Glutamatergic neuron (in vitro differentiated cells): ENCODE results near the gene LTK. TPM values are rescaled to one million over a fixed set of nuclear protein-coding genes. Genes with fewer than 3 reads are reported as not detected.

Experiments used
- DNase-seq: peaks from one replicate; pipeline ENCODE4 v3.0.0; 2022
- H3K27ac Mint-ChIP-seq: one replicate; pipeline ENCODE4 v1.8.0; 2020; ENCODE audit warnings: mild to moderate bottlenecking, mixed read lengths, inconsistent platforms; ENCODE audit not compliant: unreplicated experiment
- H3K27me3 Mint-ChIP-seq: one replicate; pipeline ENCODE4 v1.8.0; 2020; ENCODE audit warnings: mild to moderate bottlenecking, moderate library complexity, mixed read lengths, inconsistent platforms; ENCODE audit not compliant: unreplicated experiment
- H3K36me3 Mint-ChIP-seq: one replicate; pipeline ENCODE4 v1.8.0; 2020; ENCODE audit warnings: mild to moderate bottlenecking, mixed read lengths, inconsistent platforms; ENCODE audit not compliant: unreplicated experiment
- H3K4me1 Mint-ChIP-seq: one replicate; pipeline ENCODE4 v1.8.0; 2020; ENCODE audit warnings: mild to moderate bottlenecking, low read depth, mixed read lengths, inconsistent platforms; ENCODE audit not compliant: unreplicated experiment
- H3K4me3 Mint-ChIP-seq: one replicate; pipeline ENCODE4 v1.8.0; 2020; ENCODE audit warnings: mild to moderate bottlenecking, mixed read lengths, inconsistent platforms; ENCODE audit not compliant: unreplicated experiment
- H3K9me3 Mint-ChIP-seq: one replicate; pipeline ENCODE4 v1.8.0; 2020; ENCODE audit warnings: mild to moderate bottlenecking, moderate library complexity, mixed read lengths, inconsistent platforms; ENCODE audit not compliant: unreplicated experiment
- CTCF ChIP-seq: fragments of 200-600 bp; sonication (generic); IDR thresholded peaks from one replicate; pipeline ENCODE4 v1.5.0; 2021; ENCODE audit not compliant: partially characterized antibody, unreplicated experiment
- total RNA-seq: library from RNA; stranded (reverse); fragmentation: NEBNext Ultra II Directional; extraction: Animal tissue kit (Norgen Biotek cat#: 25700); gene quantifications from one replicate; pipeline ENCODE4 v1.2.1, GENCODE V29; 2021; ENCODE audit not compliant: unreplicated experiment

LTK gene
- total RNA-seq, 1 donor from 2014 or later: 3.2 TPM

- DNase-seq: no peak
- peaks cover 4% of the 10 kb centered on the region for H3K4me1 Mint-ChIP-seq
- H3K4me3 Mint-ChIP-seq: no peak overlapping the region
- H3K9me3 Mint-ChIP-seq: peaks cover 2% of the 10 kb centered on the region
- no peaks in the 10 kb centered on the region for H3K36me3 Mint-ChIP-seq
- H3K27me3 Mint-ChIP-seq: peaks cover 9% of the 10 kb centered on the region
- no peak overlapping the region for H3K27ac Mint-ChIP-seq
- TF ChIP-seq CTCF: no peak
Measured at GRCh38 chr15:41546851-41547786, 33.5 kb upstream of the LTK start.

- Mint-ChIP-seq H3K27me3 (peaks cover 11% of the 10 kb centered on the region), H3K36me3 (no peaks in the 10 kb centered on the region), H3K4me1 (peaks cover 4% of the 10 kb centered on the region), H3K4me3 (peak overlapping the region; percentile 99), H3K27ac (no peak overlapping the region), H3K9me3 (peaks cover 2% of the 10 kb centered on the region)
- TF ChIP-seq CTCF: no peak
- no peak for DNase-seq
Measured at GRCh38 chr15:41545218-41545617, 31.6 kb upstream of the LTK start.

- H3K27ac Mint-ChIP-seq: no peak overlapping the region
- peaks cover 4% of the 10 kb centered on the region for H3K4me1 Mint-ChIP-seq
- TF ChIP-seq CTCF: no peak
- DNase-seq: no peak
- peaks cover 11% of the 10 kb centered on the region for H3K27me3 Mint-ChIP-seq
- H3K36me3 Mint-ChIP-seq: no peaks in the 10 kb centered on the region
- H3K9me3 Mint-ChIP-seq: peaks cover 2% of the 10 kb centered on the region
- peak overlapping the region; percentile 99 for H3K4me3 Mint-ChIP-seq
Measured at GRCh38 chr15:41544650-41545015, 31.0 kb upstream of the LTK start.

GRCh38 chr15:41543521-41543870 lies 29.9 kb upstream of the LTK start:
- peak overlapping the region; percentile 99 for H3K4me3 Mint-ChIP-seq
- H3K4me1 Mint-ChIP-seq: peaks cover 4% of the 10 kb centered on the region
- peaks cover 2% of the 10 kb centered on the region for H3K9me3 Mint-ChIP-seq
- TF ChIP-seq CTCF: no peak
- peak overlapping the region; percentile 96 for H3K27ac Mint-ChIP-seq
- no peak for DNase-seq
- H3K36me3 Mint-ChIP-seq: no peaks in the 10 kb centered on the region
- H3K27me3 Mint-ChIP-seq: peaks cover 11% of the 10 kb centered on the region

- Mint-ChIP-seq H3K27ac (no peak overlapping the region), H3K4me3 (no peak overlapping the region), H3K9me3 (no peaks in the 10 kb centered on the region), H3K27me3 (peaks cover 2% of the 10 kb centered on the region), H3K36me3 (peaks cover 3% of the 10 kb centered on the region), H3K4me1 (no peaks in the 10 kb centered on the region)
- no peak for TF ChIP-seq CTCF
- DNase-seq: no peak
Measured at GRCh38 chr15:41536866-41537265, 23.2 kb upstream of the LTK start.
